B cell (primary cell): ENCODE results near the gene SLC6A7. TPM values are rescaled to one million over a fixed set of nuclear protein-coding genes. Genes with fewer than 3 reads are reported as not detected.

Experiments used
- ATAC-seq: fragments of 200-7000 bp; cut with Tn5 transposase; one replicate; pipeline ENCODE4 v1.10.0; 2021; ENCODE audit warnings: low read depth, mild to moderate bottlenecking, moderate number of reproducible peaks, moderate library complexity
- CTCF ChIA-PET: fragments of 350-600 bp; sonication (Branson Sonifier 250); formaldehyde crosslinking; loops from one replicate; lab custom pipeline; 2021; ENCODE audit warnings: antibody characterized with exemption, inconsistent platforms; lab: Charles Lee
- POLR2A ChIA-PET: fragments of 350-600 bp; sonication (Branson Sonifier 250); formaldehyde crosslinking; loops from one replicate; lab custom pipeline; 2021; ENCODE audit warnings: antibody characterized with exemption; lab: Charles Lee
- DNase-seq: peaks from one replicate; pipeline ENCODE4 v3.0.0; 2013
- H2AFZ ChIP-seq: 2 replicates; pipeline ENCODE4 v1.6.1; 2012; ENCODE audit warnings: mild to moderate bottlenecking, low read depth, low read length; ENCODE audit not compliant: insufficient read depth, poor library complexity, severe bottlenecking
- H3K27ac ChIP-seq, 2 donors: 1 replicate in 1 of 2; 2 replicates in 1 of 2; pipeline ENCODE4 v1.5.1; 2012 to 2013; ENCODE audit warnings: low read length in 2 of 2, mild to moderate bottlenecking in 2 of 2, moderate library complexity in 1 of 2
- H3K27me3 ChIP-seq, 4 experiments: fragments of 200-600 bp in 1 of 4; sonication (generic) in 1 of 4; replicated peaks in 1 of 4; 1 replicate in 2 of 4; 2 replicates in 2 of 4; pipeline versions ENCODE4 v1.6.1 to v1.7.0; 2013 to 2016; ENCODE audit warnings: low read length in 3 of 4, mild to moderate bottlenecking in 2 of 4, mixed read lengths in 1 of 4, moderate library complexity in 1 of 4; ENCODE audit not compliant: insufficient read depth in 4 of 4, control insufficient read depth in 3 of 4; ENCODE audit errors: control extremely low read depth in 1 of 4
- H3K36me3 ChIP-seq, 2 experiments: replicated peaks in 1 of 2; 1 replicate in 1 of 2; 2 replicates in 1 of 2; pipeline versions ENCODE4 v1.6.1 to v1.7.1; 2013; ENCODE audit warnings: low read length in 1 of 2; ENCODE audit not compliant: insufficient read depth in 2 of 2, control insufficient read depth in 1 of 2; ENCODE audit errors: control extremely low read depth in 1 of 2, extremely low read depth in 1 of 2
- H3K4me1 ChIP-seq, 2 donors: fragments of 200-600 bp in 1 of 2; sonication (generic) in 1 of 2; 1 replicate in 1 of 2; 2 replicates in 1 of 2; pipeline versions ENCODE4 v1.5.1 to v1.6.1; 2013 to 2017; ENCODE audit warnings: low read length in 2 of 2; ENCODE audit not compliant: control insufficient read depth in 2 of 2, insufficient read depth in 2 of 2
- H3K4me2 ChIP-seq: replicated peaks from 2 replicates; pipeline ENCODE3; 2012; ENCODE audit warnings: mild to moderate bottlenecking, low read depth, low read length; ENCODE audit not compliant: poor library complexity, severe bottlenecking
- H3K4me3 ChIP-seq, 5 experiments: fragments of 200-600 bp in 1 of 5; sonication (generic) in 1 of 5; 1 replicate in 3 of 5; 2 replicates in 2 of 5; pipeline versions ENCODE4 v1.5.1 to v1.7.0; 2011 to 2016; ENCODE audit warnings: low read length in 4 of 5, mild to moderate bottlenecking in 4 of 5, low read depth in 2 of 5, control low read depth in 1 of 5, moderate library complexity in 1 of 5; ENCODE audit not compliant: insufficient read depth in 1 of 5; ENCODE audit errors: control extremely low read depth in 1 of 5, extremely low read depth in 1 of 5
- H3K79me2 ChIP-seq: fragments of 200-600 bp; sonication (generic); one replicate; pipeline ENCODE4 v1.6.0; 2016; ENCODE audit warnings: low read length; ENCODE audit not compliant: control insufficient read depth, insufficient read depth
- H3K9ac ChIP-seq: fragments of 200-600 bp; sonication (generic); 2 replicates; pipeline ENCODE4 v1.6.1; 2017; ENCODE audit warnings: mild to moderate bottlenecking, low read length, moderate library complexity
- H3K9me3 ChIP-seq, 3 donors: one replicate each; pipeline versions ENCODE4 v1.6.1 to v1.7.1; 2013; ENCODE audit warnings: low read length in 2 of 3; ENCODE audit not compliant: control insufficient read depth in 2 of 3, insufficient read depth in 1 of 3; ENCODE audit errors: control extremely low read depth in 1 of 3
- H4K20me1 ChIP-seq: 2 replicates; pipeline ENCODE4 v1.6.0; 2012; ENCODE audit warnings: mild to moderate bottlenecking, low read length; ENCODE audit not compliant: insufficient read depth, control insufficient read depth, poor library complexity, severe bottlenecking
- H3K27ac Mint-ChIP-seq: one replicate; pipeline ENCODE4 v1.8.0; 2021; ENCODE audit warnings: mixed read lengths
- H3K27me3 Mint-ChIP-seq: one replicate; pipeline ENCODE4 v1.8.0; 2021; ENCODE audit warnings: mixed read lengths
- H3K4me1 Mint-ChIP-seq: one replicate; pipeline ENCODE4 v1.8.0; 2021; ENCODE audit warnings: mixed read lengths
- H3K4me3 Mint-ChIP-seq: one replicate; pipeline ENCODE4 v1.8.0; 2021; ENCODE audit warnings: mixed read lengths
- H3K9me3 Mint-ChIP-seq: one replicate; pipeline ENCODE4 v1.8.0; 2022; ENCODE audit warnings: mixed read lengths; ENCODE audit not compliant: insufficient read depth
- CTCF ChIP-seq: fragments of 200-600 bp; IDR thresholded peaks from one replicate; pipeline ENCODE4 v1.8.0; 2022; ENCODE audit warnings: antibody characterized with exemption, mild to moderate bottlenecking
- EZH2 ChIP-seq: IDR thresholded peaks from 2 replicates; pipeline ENCODE4 v1.6.1; 2012; ENCODE audit warnings: borderline replicate concordance, low read depth, mild to moderate bottlenecking, moderate library complexity, low read length; ENCODE audit not compliant: insufficient read depth, poor library complexity, severe bottlenecking
- WGBS: methylation state at CpG from one replicate; pipeline ENCODE4 v1.1.5; 2013; ENCODE audit warnings: missing lambda C conversion rate; ENCODE audit not compliant: insufficient coverage; 5-methylcytosine and 5-hydroxymethylcytosine counted together
- intact Hi-C: fragments of 100-400 bp; cut with micrococcal nuclease; formaldehyde crosslinking; loops from one replicate; pipeline ENCODE4 v1.10.0; 2022
- polyA plus RNA-seq: library from polyadenylated mRNA; depleted of rRNA; stranded (reverse); fragments of >200 nt; gene quantifications from 2 replicates; pipeline ENCODE4 v1.2.3, GENCODE V29; 2012
- total RNA-seq, 2 donors: library from RNA; stranded (reverse); fragments of 120-200 nt in 1 of 2; gene quantifications; 1 replicate in 1 of 2; 2 replicates in 1 of 2; pipeline versions ENCODE4 v1.2.3 to v1.2.4, GENCODE V29; 2013 to 2022

The SLC6A7 gene
- total and polyA plus RNA-seq, 2 donors (not counting 1 experiment from before 2014, with no cell fraction given): not detected

- H3K4me2 ChIP-seq: peak overlapping the region; percentile 92
- Mint-ChIP-seq H3K4me3 (peak overlapping the region; percentile 92), H3K9me3 (no peaks in the 10 kb centered on the region), H3K4me1 (peaks cover 31% of the 10 kb centered on the region), H3K27ac (no peak overlapping the region), H3K27me3 (no peaks in the 10 kb centered on the region)
- no peaks in the 10 kb centered on the region for H3K36me3 ChIP-seq
- peaks cover 21 to 28% of the 10 kb centered on the region in 2 donors for H3K4me1 ChIP-seq
- DNase-seq (no peak), ATAC-seq (no peak)
- peak overlapping the region; percentile 94 for H2AFZ ChIP-seq
- no peaks in the 10 kb centered on the region for H3K27me3 ChIP-seq
- CTCF ChIA-PET: no interaction called here
- H3K79me2 ChIP-seq: no peaks in the 10 kb centered on the region
- H3K9me3 ChIP-seq: no peaks in the 10 kb centered on the region
- no peaks in the 10 kb centered on the region for H4K20me1 ChIP-seq
- peak overlapping the region in 2 of 5 experiments; percentile 53 to 61 for H3K4me3 ChIP-seq
- TF ChIP-seq EZH2: no peak
- no peak for TF ChIP-seq CTCF
- no peak overlapping the region for H3K27ac ChIP-seq
- WGBS: 88% methylated on average over 4 of the region's 4 CpGs
- POLR2A ChIA-PET: no interaction called here
- H3K9ac ChIP-seq: peak overlapping the region; percentile 66
- intact Hi-C loops: no loop called here
Measured at GRCh38 chr5:150156540-150156939, 33.3 kb upstream of the SLC6A7 start.

GRCh38 chr5:150157168-150157567, 32.7 kb upstream of the SLC6A7 start:
- Histone ChIP-seq H3K9me3 (no peaks in the 10 kb centered on the region), H3K4me1 (peaks cover 21 to 28% of the 10 kb centered on the region in 2 donors), H4K20me1 (no peaks in the 10 kb centered on the region), H3K36me3 (no peaks in the 10 kb centered on the region), H3K4me3 (no peak overlapping the region), H3K27me3 (no peaks in the 10 kb centered on the region), H3K4me2 (no peak overlapping the region), H3K9ac (no peak overlapping the region), H3K79me2 (no peaks in the 10 kb centered on the region), H3K27ac (no peak overlapping the region), H2AFZ (no peak overlapping the region)
- TF ChIP-seq CTCF (no peak), EZH2 (no peak)
- peak overlapping the region; percentile 32 for H3K27ac Mint-ChIP-seq
- H3K9me3 Mint-ChIP-seq: no peaks in the 10 kb centered on the region
- no peak for ATAC-seq
- intact Hi-C loops: no loop called here
- ChIA-PET POLR2A (no interaction called here), CTCF (interaction anchor here (2.7 kb wide), 1 partner anchor 193 kb away, joined by 11 read pairs; no protein-coding TSS in a partner anchor)
- no peak for DNase-seq
- H3K27me3 Mint-ChIP-seq: no peaks in the 10 kb centered on the region
- H3K4me1 Mint-ChIP-seq: peaks cover 34% of the 10 kb centered on the region
- H3K4me3 Mint-ChIP-seq: peak overlapping the region; percentile 65
- 96% methylated on average over 3 of the region's 3 CpGs for WGBS
